Endodermal cell (in vitro differentiated cells): ENCODE results near the gene VMP1. TPM values are rescaled to one million over a fixed set of nuclear protein-coding genes. Genes with fewer than 3 reads are reported as not detected.
A peak's percentile ranks its signal among the peaks of the same experiment; 100 is the strongest.

ENCODE experiments used
- DNase-seq: peaks from one replicate; pipeline ENCODE4 v3.0.0-alpha.2; 2017
- H3K27ac ChIP-seq: 2 replicates; pipeline ENCODE4 v1.5.1; 2013; ENCODE audit warnings: mild to moderate bottlenecking, low read depth, low read length, moderate library complexity
- H3K27me3 ChIP-seq: 2 replicates; pipeline ENCODE4 v1.6.1; 2013; ENCODE audit warnings: mild to moderate bottlenecking, low read length, moderate library complexity; ENCODE audit not compliant: insufficient read depth, control insufficient read depth, poor library complexity, severe bottlenecking
- H3K36me3 ChIP-seq: 2 replicates; pipeline ENCODE4 v1.7.0; 2013; ENCODE audit warnings: mild to moderate bottlenecking, low read length, moderate library complexity; ENCODE audit not compliant: control insufficient read depth, insufficient read depth
- H3K4me1 ChIP-seq: one replicate; pipeline ENCODE4 v1.7.0; 2013; ENCODE audit warnings: low read length; ENCODE audit not compliant: control insufficient read depth, insufficient read depth
- H3K4me3 ChIP-seq: 2 replicates; pipeline ENCODE4 v1.5.1; 2013; ENCODE audit warnings: mild to moderate bottlenecking, low read length, moderate library complexity
- H3K9ac ChIP-seq: 2 replicates; pipeline ENCODE4 v1.6.1; 2013; ENCODE audit warnings: mild to moderate bottlenecking, low read length, moderate library complexity; ENCODE audit not compliant: poor library complexity, severe bottlenecking; ENCODE audit errors: extremely low read depth
- H3K9me3 ChIP-seq: 2 replicates; pipeline ENCODE4 v1.6.1; 2013; ENCODE audit warnings: mild to moderate bottlenecking, low read length, moderate library complexity; ENCODE audit not compliant: control insufficient read depth
- H3K27ac Mint-ChIP-seq: 2 replicates; pipeline ENCODE4 v1.8.0; 2020; ENCODE audit warnings: mixed read lengths
- H3K27me3 Mint-ChIP-seq: 2 replicates; pipeline ENCODE4 v1.8.0; 2021; ENCODE audit warnings: mild to moderate bottlenecking, mixed read lengths; ENCODE audit not compliant: insufficient read depth
- H3K36me3 Mint-ChIP-seq: 2 replicates; pipeline ENCODE4 v1.8.0; 2020; ENCODE audit warnings: low read depth, mixed read lengths
- H3K4me1 Mint-ChIP-seq: 2 replicates; pipeline ENCODE4 v1.8.0; 2020; ENCODE audit warnings: mixed read lengths
- H3K4me3 Mint-ChIP-seq: 2 replicates; pipeline ENCODE4 v1.8.0; 2020; ENCODE audit warnings: mild to moderate bottlenecking, moderate library complexity, mixed read lengths
- H3K9me3 Mint-ChIP-seq: 2 replicates; pipeline ENCODE4 v1.8.0; 2020; ENCODE audit warnings: mild to moderate bottlenecking, mixed read lengths
- CTCF ChIP-seq: fragments of 200-600 bp; sonication (generic); conservative IDR thresholded peaks from 2 replicates; pipeline ENCODE4 v1.5.0; 2021; ENCODE audit warnings: antibody characterized with exemption, mild to moderate bottlenecking
- WGBS, 2 experiments: methylation state at CpG; one replicate each; pipeline versions ENCODE4 v1.1.5 to v1.1.7; 2013; ENCODE audit warnings: missing lambda C conversion rate in 2 of 2, mixed read lengths in 1 of 2; ENCODE audit not compliant: insufficient coverage in 1 of 2, insufficient read length in 1 of 2; 5-methylcytosine and 5-hydroxymethylcytosine counted together
- total RNA-seq, 2 donors: library from RNA; stranded (reverse); fragmentation: NEBNext Ultra II Directional in 1 of 2; extraction: Animal tissue kit (Norgen Biotek cat#: 25700) in 1 of 2; gene quantifications; 2 replicates in 1 of 2; 3 replicates in 1 of 2; pipeline ENCODE4 v1.2.1, GENCODE V29; 2021

VMP1 gene
- total RNA-seq, 2 donors from 2014 or later: 67.9 to 69.9 TPM

DNA sequence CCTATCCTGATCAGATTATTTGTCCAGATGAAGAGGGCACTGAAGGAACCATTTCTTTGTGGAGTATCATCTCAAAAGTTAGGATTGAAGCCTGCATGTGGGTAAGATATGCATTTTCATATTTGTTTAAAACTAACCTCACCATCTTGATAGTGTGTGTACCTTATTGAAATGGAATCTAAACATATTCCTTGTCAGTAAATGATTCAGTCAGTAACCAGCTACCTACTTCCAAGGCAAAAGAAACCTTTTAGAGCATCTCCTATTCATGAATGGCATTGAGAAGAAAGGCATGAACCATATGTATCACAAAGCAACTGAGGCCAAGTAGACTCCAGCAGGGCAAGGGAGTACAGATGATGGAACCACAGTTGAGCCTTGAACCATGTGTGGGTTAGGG, 57.6 kb downstream of the VMP1 start:
- Histone ChIP-seq H3K36me3 (peaks cover 13% of the 10 kb centered on the region), H3K27ac (no peak overlapping the region), H3K4me1 (no peaks in the 10 kb centered on the region), H3K9ac (no peak overlapping the region), H3K4me3 (no peak overlapping the region), H3K9me3 (no peaks in the 10 kb centered on the region), H3K27me3 (no peaks in the 10 kb centered on the region)
- TF ChIP-seq CTCF: no peak
- H3K9me3 Mint-ChIP-seq: no peaks in the 10 kb centered on the region
- H3K36me3 Mint-ChIP-seq: peaks cover 28% of the 10 kb centered on the region
- H3K4me1 Mint-ChIP-seq: peaks cover 5% of the 10 kb centered on the region
- DNase-seq: peak; percentile 19
- H3K4me3 Mint-ChIP-seq: no peak overlapping the region
- H3K27ac Mint-ChIP-seq: no peak overlapping the region
- no peaks in the 10 kb centered on the region for H3K27me3 Mint-ChIP-seq

DNA sequence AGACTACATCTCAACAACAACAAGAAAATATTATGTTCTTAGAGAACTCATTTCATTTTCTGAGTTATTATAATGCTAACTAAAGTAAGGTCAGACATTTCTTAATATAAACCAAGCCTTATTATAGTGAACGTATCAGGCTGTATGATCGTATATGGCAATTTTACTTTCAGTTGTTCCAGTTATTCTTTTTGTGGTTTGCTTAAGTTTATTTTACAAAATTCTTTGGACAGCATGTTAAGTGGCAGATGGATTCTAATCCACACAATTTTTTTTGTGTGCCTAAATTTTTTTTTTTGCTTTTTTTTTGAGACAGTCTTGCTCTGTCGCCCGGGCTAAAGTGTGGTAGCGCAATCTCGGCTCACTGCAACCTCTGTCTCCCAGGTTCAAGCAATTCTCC, 59.0 kb downstream of the VMP1 start:
- no peak for TF ChIP-seq CTCF
- Histone ChIP-seq H3K4me3 (no peak overlapping the region), H3K36me3 (peaks cover 13% of the 10 kb centered on the region), H3K27ac (no peak overlapping the region), H3K4me1 (no peaks in the 10 kb centered on the region), H3K9me3 (no peaks in the 10 kb centered on the region), H3K27me3 (no peaks in the 10 kb centered on the region), H3K9ac (no peak overlapping the region)
- H3K4me3 Mint-ChIP-seq: no peak overlapping the region
- peaks cover 23% of the 10 kb centered on the region for H3K36me3 Mint-ChIP-seq
- H3K4me1 Mint-ChIP-seq: peaks cover 4% of the 10 kb centered on the region
- DNase-seq: no peak
- no peaks in the 10 kb centered on the region for H3K27me3 Mint-ChIP-seq
- WGBS, 2 experiments: 93 to 95% methylated on average over 3 to 6 of the region's 6 CpGs
- H3K9me3 Mint-ChIP-seq: no peaks in the 10 kb centered on the region
- no peak overlapping the region for H3K27ac Mint-ChIP-seq

GRCh38 chr17:59767176-59767575, 59.7 kb downstream of the VMP1 start:
- H3K36me3 ChIP-seq: peaks cover 13% of the 10 kb centered on the region
- Mint-ChIP-seq H3K9me3 (no peaks in the 10 kb centered on the region), H3K27ac (no peak overlapping the region), H3K36me3 (peaks cover 28% of the 10 kb centered on the region), H3K4me1 (no peaks in the 10 kb centered on the region), H3K27me3 (no peaks in the 10 kb centered on the region), H3K4me3 (no peak overlapping the region)
- H3K9me3 ChIP-seq: no peaks in the 10 kb centered on the region
- TF ChIP-seq CTCF: no peak
- H3K27me3 ChIP-seq: no peaks in the 10 kb centered on the region
- DNase-seq: no peak
- H3K4me1 ChIP-seq: no peaks in the 10 kb centered on the region
- H3K27ac ChIP-seq: no peak overlapping the region
- H3K9ac ChIP-seq: no peak overlapping the region
- H3K4me3 ChIP-seq: no peak overlapping the region
